DND-41 (cell line): Measurements from ENCODE around the gene STK24.

ENCODE experiments used
- ATAC-seq: fragments of 200-7000 bp; cut with Tn5 transposase; 3 replicates; pipeline ENCODE4 v1.9.1; 2021; ENCODE audit warnings: low read depth; ENCODE audit not compliant: insufficient read depth
- DNase-seq: peaks from one replicate; pipeline ENCODE4 v3.0.0-alpha.2; 2020
- H2AFZ ChIP-seq: 2 replicates; pipeline ENCODE4 v1.6.0; 2012; ENCODE audit warnings: low read depth, low read length
- H3K27ac ChIP-seq: 2 replicates; pipeline ENCODE4 v1.5.1; 2012; ENCODE audit warnings: low read length, inconsistent platforms
- H3K27me3 ChIP-seq: fragments of 200-600 bp; sonication (generic); 2 replicates; pipeline ENCODE4 v1.6.0; 2012; ENCODE audit warnings: low read length, mild to moderate bottlenecking, inconsistent platforms; ENCODE audit not compliant: insufficient read depth, poor library complexity
- H3K36me3 ChIP-seq: 2 replicates; pipeline ENCODE4 v1.5.1; 2012; ENCODE audit warnings: low read length, inconsistent platforms; ENCODE audit not compliant: insufficient read depth
- H3K4me1 ChIP-seq: 2 replicates; pipeline ENCODE4 v1.5.1; 2012; ENCODE audit warnings: mild to moderate bottlenecking, low read length; ENCODE audit not compliant: insufficient read depth
- H3K4me2 ChIP-seq: 2 replicates; pipeline ENCODE4 v1.6.0; 2012; ENCODE audit warnings: mild to moderate bottlenecking, moderate library complexity, low read length, inconsistent platforms; ENCODE audit not compliant: insufficient read depth
- H3K4me3 ChIP-seq, 2 experiments: fragments of 200-600 bp in 1 of 2; shearing (Covaris generic) in 1 of 2; 2 replicates each; pipeline ENCODE4 v1.5.1; 2012 to 2016; ENCODE audit warnings: inconsistent platforms in 2 of 2, low read length in 2 of 2, mild to moderate bottlenecking in 2 of 2, low read depth in 1 of 2, moderate library complexity in 1 of 2
- H3K79me2 ChIP-seq: 2 replicates; pipeline ENCODE4 v1.6.0; 2012; ENCODE audit warnings: low read length, inconsistent platforms; ENCODE audit not compliant: insufficient read depth
- H3K9ac ChIP-seq: 2 replicates; pipeline ENCODE4 v1.6.0; 2012; ENCODE audit warnings: low read depth, mild to moderate bottlenecking, inconsistent platforms, low read length, moderate library complexity
- H3K9me3 ChIP-seq: 2 replicates; pipeline ENCODE4 v1.5.1; 2012; ENCODE audit warnings: low read length, moderate library complexity, mild to moderate bottlenecking, inconsistent platforms; ENCODE audit not compliant: insufficient read depth, severe bottlenecking
- H4K20me1 ChIP-seq: 2 replicates; pipeline ENCODE4 v1.6.0; 2012; ENCODE audit warnings: low read length; ENCODE audit not compliant: insufficient read depth
- EZH2 ChIP-seq: IDR thresholded peaks from 3 replicates; pipeline ENCODE4 v1.6.1; 2012; ENCODE audit warnings: borderline replicate concordance, low read depth, mild to moderate bottlenecking, moderate library complexity, low read length, inconsistent platforms; ENCODE audit not compliant: severe bottlenecking
- TF ChIP-seq, protein P1 (sequence below): IDR thresholded peaks from 2 replicates; pipeline ENCODE4 v1.5.1; 2012; ENCODE audit warnings: borderline replicate concordance, low read length, moderate library complexity, mild to moderate bottlenecking; ENCODE audit not compliant: poor library complexity, severe bottlenecking; ENCODE audit errors: extremely low read depth

The STK24 gene

DNA sequence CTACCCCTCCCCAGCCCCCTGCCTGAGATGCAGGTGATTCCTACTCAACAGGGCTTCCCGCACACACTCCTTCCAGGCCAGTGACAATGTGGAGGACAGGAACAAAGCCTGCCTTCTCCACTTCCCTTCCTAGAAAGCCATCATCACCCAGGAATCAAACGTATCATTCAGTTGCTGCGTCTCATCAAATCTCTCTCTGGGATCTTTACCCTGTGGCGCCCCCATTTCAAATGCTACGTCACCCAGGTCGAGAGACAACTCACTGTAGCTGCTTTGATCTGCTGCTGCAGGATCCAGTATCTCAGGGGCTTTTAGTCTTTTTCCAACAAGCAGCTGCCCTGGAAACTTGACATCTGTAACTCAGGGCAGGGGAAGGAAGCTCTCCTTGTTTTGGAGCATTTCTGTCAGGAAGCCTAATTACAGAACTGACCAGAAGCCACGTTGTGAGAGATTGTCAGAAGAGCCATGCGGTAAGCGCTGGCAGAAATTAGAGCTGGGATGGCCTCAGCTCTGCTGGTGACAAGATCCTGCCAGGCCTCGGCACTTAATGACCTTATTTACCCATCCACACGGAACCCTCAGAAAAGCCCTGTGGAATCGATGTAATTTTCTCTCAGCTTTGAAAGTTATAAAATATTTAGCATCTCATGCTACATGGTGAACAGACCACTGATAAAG, 140.5 kb downstream of the STK24 start:
- DNase-seq = no peak
- no peak overlapping the region for H3K4me3 ChIP-seq
- TF ChIP-seq, protein P1, sequence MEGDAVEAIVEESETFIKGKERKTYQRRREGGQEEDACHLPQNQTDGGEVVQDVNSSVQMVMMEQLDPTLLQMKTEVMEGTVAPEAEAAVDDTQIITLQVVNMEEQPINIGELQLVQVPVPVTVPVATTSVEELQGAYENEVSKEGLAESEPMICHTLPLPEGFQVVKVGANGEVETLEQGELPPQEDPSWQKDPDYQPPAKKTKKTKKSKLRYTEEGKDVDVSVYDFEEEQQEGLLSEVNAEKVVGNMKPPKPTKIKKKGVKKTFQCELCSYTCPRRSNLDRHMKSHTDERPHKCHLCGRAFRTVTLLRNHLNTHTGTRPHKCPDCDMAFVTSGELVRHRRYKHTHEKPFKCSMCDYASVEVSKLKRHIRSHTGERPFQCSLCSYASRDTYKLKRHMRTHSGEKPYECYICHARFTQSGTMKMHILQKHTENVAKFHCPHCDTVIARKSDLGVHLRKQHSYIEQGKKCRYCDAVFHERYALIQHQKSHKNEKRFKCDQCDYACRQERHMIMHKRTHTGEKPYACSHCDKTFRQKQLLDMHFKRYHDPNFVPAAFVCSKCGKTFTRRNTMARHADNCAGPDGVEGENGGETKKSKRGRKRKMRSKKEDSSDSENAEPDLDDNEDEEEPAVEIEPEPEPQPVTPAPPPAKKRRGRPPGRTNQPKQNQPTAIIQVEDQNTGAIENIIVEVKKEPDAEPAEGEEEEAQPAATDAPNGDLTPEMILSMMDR = no peak
- TF ChIP-seq EZH2 = no peak
- no peak overlapping the region for H3K27ac ChIP-seq
- no peaks in the 10 kb centered on the region for H3K4me1 ChIP-seq
- H4K20me1 ChIP-seq = no peaks in the 10 kb centered on the region; the same call in 1 of the 2 replicates
- no peaks in the 10 kb centered on the region for H3K9me3 ChIP-seq
- ATAC-seq = no peak
- H3K4me2 ChIP-seq = no peak overlapping the region
- no peak overlapping the region for H2AFZ ChIP-seq
- no peaks in the 10 kb centered on the region for H3K36me3 ChIP-seq
- peaks cover 2% of the 10 kb centered on the region for H3K27me3 ChIP-seq
- H3K9ac ChIP-seq = no peak overlapping the region
- no peaks in the 10 kb centered on the region for H3K79me2 ChIP-seq

DNA sequence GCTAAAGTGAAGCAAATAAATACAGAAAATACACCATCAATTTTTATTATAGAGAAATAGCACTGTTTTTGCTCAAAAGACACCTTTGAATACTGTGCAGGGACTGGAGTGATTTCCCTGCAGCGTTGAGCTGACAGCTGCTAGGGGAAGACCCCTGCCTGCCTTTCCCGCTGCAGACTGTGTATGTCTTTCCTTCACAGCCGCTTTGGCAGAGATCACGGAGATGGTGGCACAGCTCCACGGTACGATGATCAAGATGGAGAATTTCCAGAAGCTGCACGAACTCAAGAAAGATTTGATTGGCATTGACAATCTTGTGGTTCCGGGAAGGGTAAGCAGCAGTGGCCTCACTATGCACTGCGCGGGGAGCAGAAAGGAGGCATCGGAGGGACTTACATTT, 141.5 kb downstream of the STK24 start:
- TF ChIP-seq EZH2 = no peak
- TF ChIP-seq, protein P1 = no peak
- Histone ChIP-seq H3K4me1 (no peaks in the 10 kb centered on the region), H2AFZ (no peak overlapping the region), H3K27me3 (peaks cover 2% of the 10 kb centered on the region), H3K9ac (no peak overlapping the region), H3K4me3 (no peak overlapping the region), H3K79me2 (no peaks in the 10 kb centered on the region), H3K9me3 (no peaks in the 10 kb centered on the region), H3K4me2 (no peak overlapping the region), H4K20me1 (no peaks in the 10 kb centered on the region; the same call in 1 of the 2 replicates), H3K36me3 (no peaks in the 10 kb centered on the region), H3K27ac (no peak overlapping the region)
- ATAC-seq = no peak
- DNase-seq = no peak

DNA sequence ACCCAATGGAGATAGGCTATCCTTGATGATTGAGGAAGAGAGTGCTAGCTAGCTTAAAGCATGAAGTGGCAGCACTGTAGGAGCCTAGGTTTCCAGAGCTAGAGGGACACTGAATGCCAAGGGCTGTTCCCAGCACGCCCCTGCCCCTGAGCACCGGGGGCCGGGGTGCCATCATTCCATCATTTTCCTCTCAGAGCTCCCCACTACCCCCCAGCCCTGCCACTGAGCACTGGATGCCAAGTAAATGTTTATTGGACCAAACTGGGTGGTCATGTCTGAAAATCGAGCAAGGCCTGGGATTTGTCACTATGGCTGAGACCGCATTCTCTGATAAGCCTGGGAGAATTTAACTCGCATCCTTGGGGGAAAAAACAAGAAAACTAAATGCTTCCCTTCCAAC, 142.8 kb downstream of the STK24 start:
- Histone ChIP-seq H4K20me1 (no peaks in the 10 kb centered on the region), H2AFZ (no peak overlapping the region), H3K4me3 (no peak overlapping the region), H3K4me1 (no peaks in the 10 kb centered on the region), H3K9me3 (no peaks in the 10 kb centered on the region), H3K79me2 (no peaks in the 10 kb centered on the region), H3K27me3 (peaks cover 2% of the 10 kb centered on the region), H3K27ac (no peak overlapping the region), H3K4me2 (no peak overlapping the region), H3K36me3 (no peaks in the 10 kb centered on the region), H3K9ac (no peak overlapping the region)
- no peak for ATAC-seq
- no peak for DNase-seq
- TF ChIP-seq EZH2 = no peak
- TF ChIP-seq, protein P1 = no peak
